Activated CD4-positive, alpha-beta T cell treated with anti-CD3 and anti-CD28 coated beads, Interleukin-10, Interleukin-2, amounts not matched to agents 100 ng/mL and 50 ng/mL, durations not matched to agents 16 hours and 8 hours (primary cell): ENCODE results near the gene CACNA1I.

Experiments used
- DNase-seq: peaks from one replicate; pipeline ENCODE4 v3.0.0-alpha.2; 2020

Gene CACNA1I

GRCh38 chr22:39535831-39536449 lies 34.6 kb upstream of the CACNA1I start:
- no peak for DNase-seq

GRCh38 chr22:39536711-39537110 lies 33.8 kb upstream of the CACNA1I start:
- DNase-seq = no peak

- DNase-seq = no peak
Measured at GRCh38 chr22:39537975-39538374, 32.6 kb upstream of the CACNA1I start.

GRCh38 chr22:39543095-39543494 lies 27.5 kb upstream of the CACNA1I start:
- DNase-seq = peak; percentile 31

GRCh38 chr22:39545386-39546365 lies 24.9 kb upstream of the CACNA1I start:
- DNase-seq = peak; percentile 56

- DNase-seq = no peak
Measured at GRCh38 chr22:39546889-39547586, 23.5 kb upstream of the CACNA1I start.

GRCh38 chr22:39547587-39547947 lies 23.0 kb upstream of the CACNA1I start:
- no peak for DNase-seq

GRCh38 chr22:39553429-39553828 lies 17.1 kb upstream of the CACNA1I start:
- no peak for DNase-seq

- no peak for DNase-seq
Measured at GRCh38 chr22:39554151-39554550, 16.4 kb upstream of the CACNA1I start.

GRCh38 chr22:39556970-39557841 lies 13.3 kb upstream of the CACNA1I start:
- peak; percentile 43 for DNase-seq

- no peak for DNase-seq
Measured at GRCh38 chr22:39558254-39558727, 12.3 kb upstream of the CACNA1I start.

- no peak for DNase-seq
Measured at GRCh38 chr22:39558950-39559349, 11.6 kb upstream of the CACNA1I start.

- DNase-seq = no peak
Measured at GRCh38 chr22:39559456-39560105, 11.0 kb upstream of the CACNA1I start.

- no peak for DNase-seq
Measured at GRCh38 chr22:39560127-39560526, 10.4 kb upstream of the CACNA1I start.

GRCh38 chr22:39562839-39563489 lies 7.6 kb upstream of the CACNA1I start:
- no peak for DNase-seq

- DNase-seq = no peak
Measured at GRCh38 chr22:39563571-39564428, 6.8 kb upstream of the CACNA1I start.

GRCh38 chr22:39565414-39565944 lies 5.1 kb upstream of the CACNA1I start:
- DNase-seq = no peak

- peak; percentile 19 for DNase-seq
Measured at GRCh38 chr22:39567135-39567946, 3.2 kb upstream of the CACNA1I start.
